C4-2B (cell line): ENCODE data around the gene NCOA3.

Experiments used
- CTCF ChIP-seq: fragments of 450-650 bp; conservative IDR thresholded peaks from 2 replicates; pipeline ENCODE4 v1.5.1; 2017; ENCODE audit warnings: mild to moderate bottlenecking
- ZFX ChIP-seq: fragments of 450-650 bp; IDR thresholded peaks from 2 replicates; pipeline ENCODE4 v1.6.1; 2017

GRCh38 chr20:47476452-47476851, 25.2 kb upstream of the NCOA3 start:
- TF ChIP-seq CTCF (no peak), ZFX (no peak)
